A673 (cell line): ENCODE results near the gene POU6F1. TPM values are rescaled to one million over a fixed set of nuclear protein-coding genes. Genes with fewer than 3 reads are reported as not detected.

ENCODE experiments used
- BruUV-seq: library from RNA; stranded (reverse); fragments of 400-500 nt; replicated peaks from 2 replicates; lab custom pipeline; 2021; lab: Mats Ljungman, UMichigan
- CTCF ChIA-PET: fragments of 300-600 bp; sonication (Branson Sonifier 250); formaldehyde crosslinking; loops from one replicate; lab custom pipeline; 2022; ENCODE audit warnings: antibody characterized with exemption; lab: Charles Lee
- POLR2A ChIA-PET: fragments of 300-600 bp; sonication (Branson Sonifier 250); formaldehyde crosslinking; loops from one replicate; lab custom pipeline; 2022; ENCODE audit warnings: antibody characterized with exemption; ENCODE audit not compliant: low non-redundant PET; lab: Charles Lee
- DNase-seq: peaks from one replicate; pipeline ENCODE4 v3.0.0-alpha.2; 2015; ENCODE audit warnings: low spot score
- H3K27ac ChIP-seq: fragments of 200-600 bp; sonication (generic); 2 replicates; pipeline ENCODE4 v1.5.1; 2016; ENCODE audit warnings: mixed run types, low read depth, mild to moderate bottlenecking, mixed read lengths, antibody characterized with exemption, low read length; ENCODE audit not compliant: poor library complexity, severe bottlenecking
- H3K27me3 ChIP-seq: fragments of 200-600 bp; sonication (generic); replicated peaks from 2 replicates; pipeline ENCODE4 v1.6.1; 2017; ENCODE audit warnings: mixed run types, low read depth, mild to moderate bottlenecking, mixed read lengths, antibody characterized with exemption, low read length; ENCODE audit not compliant: insufficient read depth, poor library complexity
- H3K36me3 ChIP-seq: fragments of 200-600 bp; sonication (generic); 2 replicates; pipeline ENCODE4 v1.6.1; 2016; ENCODE audit warnings: mixed run types, mild to moderate bottlenecking, mixed read lengths, antibody characterized with exemption, low read length; ENCODE audit not compliant: insufficient read depth, poor library complexity, severe bottlenecking
- H3K4me1 ChIP-seq: fragments of 200-600 bp; sonication (generic); 2 replicates; pipeline ENCODE4 v1.6.1; 2017; ENCODE audit warnings: mixed run types, mild to moderate bottlenecking, mixed read lengths, antibody characterized with exemption, low read length; ENCODE audit not compliant: insufficient read depth, poor library complexity, severe bottlenecking
- H3K4me3 ChIP-seq: fragments of 200-600 bp; sonication (generic); 2 replicates; pipeline ENCODE4 v1.5.1; 2016; ENCODE audit warnings: low read depth, mixed run types, mild to moderate bottlenecking, mixed read lengths, low read length; ENCODE audit not compliant: poor library complexity, severe bottlenecking
- H3K9me3 ChIP-seq: fragments of 200-600 bp; sonication (generic); 2 replicates; pipeline ENCODE4 v1.6.1; 2016; ENCODE audit warnings: mixed run types, low read depth, mild to moderate bottlenecking, mixed read lengths, antibody characterized with exemption, low read length; ENCODE audit not compliant: poor library complexity, severe bottlenecking
- EZH2 ChIP-seq: fragments of 200-600 bp; sonication (generic); IDR thresholded peaks from 2 replicates; pipeline ENCODE4 v1.6.1; 2017; ENCODE audit warnings: borderline replicate concordance, low read depth, mild to moderate bottlenecking, mixed read lengths, antibody characterized with exemption, low read length; ENCODE audit not compliant: poor library complexity, severe bottlenecking
- intact Hi-C: fragments of 100-400 bp; cut with micrococcal nuclease; formaldehyde crosslinking; loops from one replicate; pipeline ENCODE4 v1.10.0; 2022; ENCODE audit not compliant: unreplicated experiment
- total RNA-seq: library from RNA; stranded (reverse); gene quantifications from 2 replicates; pipeline ENCODE4 v1.2.3, GENCODE V29; 2021
- TF ChIP-seq, protein P1 (sequence below): fragments of 300-800, 200-600 bp; sonication (generic); conservative IDR thresholded peaks from 2 replicates; pipeline ENCODE4 v1.5.1; 2017; ENCODE audit warnings: low read depth, mild to moderate bottlenecking, antibody characterized with exemption, low read length, moderate library complexity, mixed read lengths

POU6F1 gene
- total RNA-seq, 1 experiment from 2014 or later, result 13.6 TPM

DNA sequence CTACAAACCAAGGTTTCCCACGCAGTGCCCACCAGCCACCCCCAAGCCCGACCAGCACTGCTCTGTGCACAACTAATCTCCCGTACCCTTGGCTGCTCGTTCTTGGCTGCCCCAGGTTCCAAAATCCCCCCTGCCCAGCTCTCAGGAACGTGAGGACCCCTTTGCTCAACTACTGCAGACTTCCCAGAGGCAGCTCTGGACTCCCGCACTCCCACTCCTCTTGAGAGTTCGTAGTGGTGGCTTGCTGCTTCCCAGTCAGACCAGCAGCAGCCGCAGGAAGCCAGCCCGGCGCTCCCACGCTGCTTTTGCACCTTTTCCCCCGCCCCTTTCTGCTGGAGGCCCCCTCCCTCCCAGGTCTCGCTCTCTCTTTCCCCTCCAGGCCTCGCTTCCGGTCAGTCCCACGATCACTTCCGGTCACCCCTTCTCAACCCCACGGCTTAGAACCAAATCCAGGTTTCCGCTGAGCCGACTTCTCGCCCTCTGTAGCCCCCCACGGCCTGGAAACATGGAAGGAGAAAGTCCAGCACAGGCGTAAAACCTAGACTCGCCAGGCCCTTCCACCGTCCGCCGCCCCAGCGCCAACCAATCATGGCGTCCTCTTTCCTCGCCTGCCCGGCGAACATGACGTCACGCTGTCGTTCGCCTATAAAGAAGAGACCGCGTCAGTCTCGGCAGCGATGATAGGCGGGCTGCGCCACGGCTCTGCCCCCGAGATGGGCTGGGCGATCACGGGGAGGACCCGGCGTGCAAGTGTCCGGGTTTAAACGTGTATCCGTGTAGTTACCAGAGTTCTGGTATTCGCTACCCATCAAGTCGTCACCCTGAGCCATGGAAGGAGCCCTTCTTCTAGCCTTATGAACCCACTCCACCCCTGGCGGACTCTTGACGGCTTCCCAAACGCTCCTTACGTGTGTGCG lies 45.1 kb downstream of the POU6F1 start, which contains the start of gene TFCP2:
TSS of gene TFCP2 (minus strand) at position 621 of the 917 bp plus-strand sequence. CDS start 713 bp downstream, outside the sequence.
- intact Hi-C loops, result no loop called here
- no peaks in the 10 kb centered on the region for H3K9me3 ChIP-seq
- H3K4me1 ChIP-seq, result no peaks in the 10 kb centered on the region
- peak within 1 kb of the TSS; percentile 78 for H3K4me3 ChIP-seq
- POLR2A ChIA-PET, result no interaction called here
- H3K27ac ChIP-seq, result peak within 1 kb of the TSS; percentile 97
- BruUV-seq, result no TSS peak
- no peak for TF ChIP-seq EZH2
- TF ChIP-seq, protein P1, sequence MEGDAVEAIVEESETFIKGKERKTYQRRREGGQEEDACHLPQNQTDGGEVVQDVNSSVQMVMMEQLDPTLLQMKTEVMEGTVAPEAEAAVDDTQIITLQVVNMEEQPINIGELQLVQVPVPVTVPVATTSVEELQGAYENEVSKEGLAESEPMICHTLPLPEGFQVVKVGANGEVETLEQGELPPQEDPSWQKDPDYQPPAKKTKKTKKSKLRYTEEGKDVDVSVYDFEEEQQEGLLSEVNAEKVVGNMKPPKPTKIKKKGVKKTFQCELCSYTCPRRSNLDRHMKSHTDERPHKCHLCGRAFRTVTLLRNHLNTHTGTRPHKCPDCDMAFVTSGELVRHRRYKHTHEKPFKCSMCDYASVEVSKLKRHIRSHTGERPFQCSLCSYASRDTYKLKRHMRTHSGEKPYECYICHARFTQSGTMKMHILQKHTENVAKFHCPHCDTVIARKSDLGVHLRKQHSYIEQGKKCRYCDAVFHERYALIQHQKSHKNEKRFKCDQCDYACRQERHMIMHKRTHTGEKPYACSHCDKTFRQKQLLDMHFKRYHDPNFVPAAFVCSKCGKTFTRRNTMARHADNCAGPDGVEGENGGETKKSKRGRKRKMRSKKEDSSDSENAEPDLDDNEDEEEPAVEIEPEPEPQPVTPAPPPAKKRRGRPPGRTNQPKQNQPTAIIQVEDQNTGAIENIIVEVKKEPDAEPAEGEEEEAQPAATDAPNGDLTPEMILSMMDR, result no peak
- peak; percentile 97 for DNase-seq
- H3K36me3 ChIP-seq, result no peaks in the 10 kb centered on the region
- CTCF ChIA-PET, result no interaction called here
- H3K27me3 ChIP-seq, result no peaks in the 10 kb centered on the region

DNA sequence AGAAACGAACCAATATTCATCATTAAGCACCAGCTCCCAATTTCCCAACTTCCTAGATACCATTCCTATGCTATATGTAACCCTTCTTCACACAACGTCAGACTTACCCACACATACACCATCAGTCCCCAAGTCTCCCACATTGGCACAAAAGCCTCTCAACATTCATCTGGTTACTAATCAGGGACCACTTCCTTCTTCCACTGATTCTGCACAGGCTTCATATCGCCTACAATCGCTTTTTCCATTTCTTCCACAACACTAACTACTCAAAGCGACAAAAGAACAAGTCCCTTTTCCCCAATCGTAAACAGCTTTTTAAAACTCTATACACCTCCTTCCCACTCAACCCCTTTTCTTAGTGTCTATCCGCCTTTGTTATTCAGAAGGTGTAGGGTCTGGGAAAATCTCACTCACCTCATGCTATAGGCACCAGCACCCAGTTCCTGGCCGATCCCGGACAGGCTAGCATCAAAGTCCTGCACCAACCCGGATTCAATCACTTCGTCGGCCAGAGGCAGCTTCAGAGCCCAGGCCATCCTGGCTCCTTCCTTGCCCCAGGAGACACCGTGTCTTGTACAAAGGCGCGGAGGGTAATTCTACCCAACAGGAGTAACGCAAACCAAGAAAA lies 45.9 kb downstream of the POU6F1 start:
- no peaks in the 10 kb centered on the region for H3K9me3 ChIP-seq
- DNase-seq, result peak; percentile 11
- ChIA-PET POLR2A (no interaction called here), CTCF (interaction anchor here (0.6 kb wide), 1 partner anchor 46 kb away, joined by 3 read pairs; no protein-coding TSS in a partner anchor)
- TF ChIP-seq, protein P1, result no peak
- no peak for TF ChIP-seq EZH2
- H3K4me1 ChIP-seq, result no peaks in the 10 kb centered on the region
- peak overlapping the region; percentile 97 for H3K27ac ChIP-seq
- intact Hi-C loops, result no loop called here
- H3K36me3 ChIP-seq, result no peaks in the 10 kb centered on the region
- H3K27me3 ChIP-seq, result no peaks in the 10 kb centered on the region
- no TSS peak for BruUV-seq
- peak overlapping the region; percentile 78 for H3K4me3 ChIP-seq

DNA sequence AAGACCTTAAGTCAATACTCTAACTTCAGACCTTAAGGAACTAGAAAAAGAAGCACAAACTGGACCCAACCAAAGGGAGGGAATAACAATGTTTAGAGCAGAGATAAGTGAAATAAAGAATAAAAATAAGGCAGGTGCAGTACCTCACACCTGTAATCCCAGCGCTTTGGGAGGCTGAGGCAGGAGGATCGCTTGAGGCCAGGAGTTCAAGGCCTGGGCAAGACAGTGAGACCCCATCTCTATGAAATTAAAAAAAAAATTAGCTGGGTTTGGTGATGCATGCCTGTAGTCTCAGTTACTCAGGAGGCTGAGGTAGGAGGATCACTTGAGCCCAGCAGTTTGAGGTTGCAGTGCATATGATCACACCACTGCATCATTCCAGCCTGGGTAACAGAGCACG lies 54.1 kb downstream of the POU6F1 start:
- H3K4me3 ChIP-seq, result no peak overlapping the region

More for the DNA sequence above, 54.1 kb downstream of the POU6F1 start:
- intact Hi-C loops, result no loop called here
- H3K36me3 ChIP-seq, result no peaks in the 10 kb centered on the region
- H3K9me3 ChIP-seq, result no peaks in the 10 kb centered on the region
- no peak overlapping the region for H3K27ac ChIP-seq
- ChIA-PET POLR2A (no interaction called here), CTCF (no interaction called here)
- H3K4me1 ChIP-seq, result no peaks in the 10 kb centered on the region
- no TSS peak for BruUV-seq
- no peak for DNase-seq
- H3K27me3 ChIP-seq, result no peaks in the 10 kb centered on the region
- TF ChIP-seq, protein P1, result no peak
- no peak for TF ChIP-seq EZH2
